Thymus (tissue), 11 donors: Measurements from ENCODE around the gene SAMD5. TPM values are rescaled to one million over a fixed set of nuclear protein-coding genes. Genes with fewer than 3 reads are reported as not detected.

Experiments used
- DNase-seq, 9 donors: peaks; one replicate each; pipeline ENCODE4 v3.0.0-alpha.2; 2013; ENCODE audit warnings: low spot score in 9 of 9, low read depth in 6 of 9, missing footprints in 1 of 9
- H3K27ac ChIP-seq, 2 donors: one replicate each; pipeline ENCODE4 v1.5.1; 2013; ENCODE audit warnings: control low read depth in 1 of 2, low read depth in 1 of 2, low read length in 1 of 2, mild to moderate bottlenecking in 1 of 2, moderate library complexity in 1 of 2
- H3K27me3 ChIP-seq, 2 donors: one replicate each; pipeline ENCODE4 v1.5.1; 2013; ENCODE audit warnings: low read length in 1 of 2; ENCODE audit not compliant: control insufficient read depth in 2 of 2, insufficient read depth in 1 of 2
- H3K36me3 ChIP-seq, 2 donors: one replicate each; pipeline ENCODE4 v1.5.1; 2013; ENCODE audit warnings: low read length in 1 of 2, mild to moderate bottlenecking in 1 of 2, moderate library complexity in 1 of 2; ENCODE audit not compliant: control insufficient read depth in 2 of 2, insufficient read depth in 2 of 2
- H3K4me1 ChIP-seq, 2 donors: one replicate each; pipeline ENCODE4 v1.5.1; 2013; ENCODE audit warnings: low read length in 2 of 2; ENCODE audit not compliant: control insufficient read depth in 2 of 2, insufficient read depth in 2 of 2
- H3K4me3 ChIP-seq, 2 donors: one replicate each; pipeline ENCODE4 v1.5.1; 2013; ENCODE audit warnings: low read length in 2 of 2, control low read depth in 1 of 2, mild to moderate bottlenecking in 1 of 2
- H3K9me3 ChIP-seq, 2 donors: one replicate each; pipeline ENCODE4 v1.5.1; 2013; ENCODE audit warnings: low read length in 1 of 2, mild to moderate bottlenecking in 1 of 2; ENCODE audit not compliant: control insufficient read depth in 2 of 2, insufficient read depth in 1 of 2
- WGBS: extraction: QIAGEN DNeasy Blood & Tissue Kit; methylation state at CpG from one replicate; pipeline ENCODE4 v1.1.7; 2013; 5-methylcytosine and 5-hydroxymethylcytosine counted together
- polyA plus RNA-seq: library from polyadenylated mRNA; stranded (reverse); fragments of 200-250 nt; gene quantifications from one replicate; pipeline ENCODE4 v1.2.3, GENCODE V29; 2013
- total RNA-seq: library from RNA; stranded (reverse); fragments of 120-200 nt; gene quantifications from one replicate; pipeline ENCODE4 v1.2.4, GENCODE V29; 2013
- donor health status: healthy.

The SAMD5 gene
- total and polyA plus RNA-seq, 2 donors: 0.42 to 1.2 TPM

GRCh38 chr6:147553099-147553498 lies 44.6 kb downstream of the SAMD5 start:
- WGBS: 98% methylated on average over 1 of the region's 1 CpG
- no peaks in the 10 kb centered on the region for H3K36me3 ChIP-seq
- H3K4me1 ChIP-seq: no peaks in the 10 kb centered on the region
- no peaks in the 10 kb centered on the region for H3K27me3 ChIP-seq
- H3K4me3 ChIP-seq: no peak overlapping the region
- no peak overlapping the region for H3K27ac ChIP-seq
- DNase-seq: no peak
- H3K9me3 ChIP-seq: no peaks in the 10 kb centered on the region

GRCh38 chr6:147554281-147554680 lies 45.8 kb downstream of the SAMD5 start:
- Histone ChIP-seq H3K4me3 (no peak overlapping the region), H3K4me1 (no peaks in the 10 kb centered on the region), H3K27me3 (no peaks in the 10 kb centered on the region), H3K27ac (no peak overlapping the region), H3K9me3 (no peaks in the 10 kb centered on the region), H3K36me3 (no peaks in the 10 kb centered on the region)
- 97% methylated on average over 4 of the region's 4 CpGs for WGBS
- no peak for DNase-seq

- 96% methylated on average over 7 of the region's 7 CpGs for WGBS
- H3K36me3 ChIP-seq: no peaks in the 10 kb centered on the region
- H3K4me1 ChIP-seq: no peaks in the 10 kb centered on the region
- no peaks in the 10 kb centered on the region for H3K9me3 ChIP-seq
- DNase-seq: no peak
- no peak overlapping the region for H3K27ac ChIP-seq
- H3K27me3 ChIP-seq: no peaks in the 10 kb centered on the region
- no peak overlapping the region for H3K4me3 ChIP-seq
Measured at GRCh38 chr6:147559006-147559405, 50.5 kb downstream of the SAMD5 start.

GRCh38 chr6:147560670-147561069 lies 52.2 kb downstream of the SAMD5 start:
- no peaks in the 10 kb centered on the region for H3K27me3 ChIP-seq
- H3K4me1 ChIP-seq: no peaks in the 10 kb centered on the region
- DNase-seq: no peak
- H3K36me3 ChIP-seq: no peaks in the 10 kb centered on the region
- H3K27ac ChIP-seq: no peak overlapping the region
- peaks cover 0 to 3% of the 10 kb centered on the region in 2 donors for H3K9me3 ChIP-seq
- H3K4me3 ChIP-seq: no peak overlapping the region

- H3K4me3 ChIP-seq: no peak overlapping the region
- no peak overlapping the region for H3K27ac ChIP-seq
- no peaks in the 10 kb centered on the region for H3K4me1 ChIP-seq
- peaks cover 0 to 3% of the 10 kb centered on the region in 2 donors for H3K9me3 ChIP-seq
- WGBS: 93% methylated on average over 6 of the region's 6 CpGs
- no peak for DNase-seq
- no peaks in the 10 kb centered on the region for H3K36me3 ChIP-seq
- H3K27me3 ChIP-seq: no peaks in the 10 kb centered on the region
Measured at GRCh38 chr6:147561726-147562125, 53.2 kb downstream of the SAMD5 start.

GRCh38 chr6:147563472-147563871 lies 55.0 kb downstream of the SAMD5 start:
- Histone ChIP-seq H3K9me3 (peaks cover 0 to 3% of the 10 kb centered on the region in 2 donors), H3K27ac (no peak overlapping the region), H3K4me1 (no peaks in the 10 kb centered on the region), H3K4me3 (no peak overlapping the region), H3K36me3 (no peaks in the 10 kb centered on the region), H3K27me3 (no peaks in the 10 kb centered on the region)
- DNase-seq: no peak
- WGBS: 89% methylated on average over 2 of the region's 2 CpGs

GRCh38 chr6:147564556-147564955 lies 56.1 kb downstream of the SAMD5 start:
- Histone ChIP-seq H3K4me1 (no peaks in the 10 kb centered on the region), H3K4me3 (no peak overlapping the region), H3K9me3 (peaks cover 0 to 3% of the 10 kb centered on the region in 2 donors), H3K27me3 (no peaks in the 10 kb centered on the region), H3K36me3 (no peaks in the 10 kb centered on the region), H3K27ac (no peak overlapping the region)
- no peak for DNase-seq
- WGBS: 96% methylated on average over 1 of the region's 1 CpG

GRCh38 chr6:147566244-147566898 lies 57.9 kb downstream of the SAMD5 start:
- H3K4me3 ChIP-seq: no peak overlapping the region
- H3K36me3 ChIP-seq: no peaks in the 10 kb centered on the region
- H3K27me3 ChIP-seq: no peaks in the 10 kb centered on the region
- no peaks in the 10 kb centered on the region for H3K4me1 ChIP-seq
- H3K27ac ChIP-seq: no peak overlapping the region
- H3K9me3 ChIP-seq: peaks cover 0 to 3% of the 10 kb centered on the region in 2 donors
- DNase-seq: no peak
- WGBS: 33% methylated on average over 3 of the region's 3 CpGs

GRCh38 chr6:147567141-147567805 lies 58.8 kb downstream of the SAMD5 start:
- Histone ChIP-seq H3K4me3 (no peak overlapping the region), H3K4me1 (no peaks in the 10 kb centered on the region), H3K9me3 (peaks cover 0 to 3% of the 10 kb centered on the region in 2 donors), H3K36me3 (no peaks in the 10 kb centered on the region), H3K27me3 (no peaks in the 10 kb centered on the region), H3K27ac (no peak overlapping the region)
- no peak for DNase-seq
- 75% methylated on average over 3 of the region's 3 CpGs for WGBS
